Activated CD4-positive, alpha-beta T cell treated with anti-CD3 and anti-CD28 coated beads, Interleukin-2, amount 10 ng/mL, durations not matched to agents 7 days and 5 days (primary cell): Measurements from ENCODE around the gene PTPRT. TPM values are rescaled to one million over a fixed set of nuclear protein-coding genes. Genes with fewer than 3 reads are reported as not detected.

Experiments used
- CTCF ChIA-PET: fragments of 350-600 bp; sonication (Branson Sonifier 250); formaldehyde crosslinking; loops from one replicate; lab custom pipeline; 2021; ENCODE audit warnings: antibody characterized with exemption; lab: Charles Lee
- POLR2A ChIA-PET: fragments of 350-600 bp; sonication (Branson Sonifier 250); formaldehyde crosslinking; loops from one replicate; lab custom pipeline; 2021; ENCODE audit warnings: antibody characterized with exemption; lab: Charles Lee
- DNase-seq: peaks from one replicate; pipeline ENCODE4 v3.0.0-alpha.2; 2020
- H3K27ac Mint-ChIP-seq: one replicate; pipeline ENCODE4 v1.8.0; 2021; ENCODE audit warnings: mild to moderate bottlenecking, moderate library complexity, mixed read lengths
- H3K27me3 Mint-ChIP-seq: one replicate; pipeline ENCODE4 v1.8.0; 2021; ENCODE audit warnings: mixed read lengths
- H3K36me3 Mint-ChIP-seq: one replicate; pipeline ENCODE4 v1.8.0; 2021; ENCODE audit warnings: low read depth, mixed read lengths
- H3K4me1 Mint-ChIP-seq: one replicate; pipeline ENCODE4 v1.8.0; 2021; ENCODE audit warnings: mixed read lengths
- H3K4me3 Mint-ChIP-seq: one replicate; pipeline ENCODE4 v1.8.0; 2021; ENCODE audit warnings: mild to moderate bottlenecking, moderate library complexity, mixed read lengths
- H3K9me3 Mint-ChIP-seq: one replicate; pipeline ENCODE4 v1.8.0; 2021; ENCODE audit warnings: mixed read lengths
- total RNA-seq, 2 experiments: library from RNA; stranded (reverse); gene quantifications; one replicate each; pipeline ENCODE4 v1.2.3, GENCODE V29; 2021

The PTPRT gene
- total RNA-seq, 2 experiments from 2014 or later, result not detected

DNA sequence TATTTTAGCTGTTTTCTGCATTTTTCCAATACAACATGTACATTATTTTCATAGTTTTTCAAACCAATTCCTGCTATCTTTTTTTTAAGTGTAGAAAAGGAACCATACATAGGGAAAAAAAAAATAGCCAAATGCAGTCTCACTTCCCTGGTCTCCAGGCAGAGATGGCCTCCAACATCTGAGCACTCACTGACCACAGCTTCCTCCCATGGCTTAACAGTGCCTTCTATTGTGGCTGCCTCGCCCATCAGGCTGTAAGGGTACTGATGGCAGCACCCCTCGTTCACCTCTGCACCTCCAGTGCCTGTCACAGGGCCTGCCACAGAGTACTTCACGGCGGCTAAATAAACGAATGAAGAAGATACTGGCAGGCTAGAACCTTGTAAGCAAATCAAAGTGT, 591.1 kb downstream of the PTPRT start:
- H3K9me3 Mint-ChIP-seq, result no peaks in the 10 kb centered on the region
- no peaks in the 10 kb centered on the region for H3K36me3 Mint-ChIP-seq
- H3K4me3 Mint-ChIP-seq, result no peak overlapping the region
- no peak overlapping the region for H3K27ac Mint-ChIP-seq
- no peaks in the 10 kb centered on the region for H3K27me3 Mint-ChIP-seq
- ChIA-PET CTCF (no interaction called here), POLR2A (no interaction called here)
- no peak for DNase-seq
- no peaks in the 10 kb centered on the region for H3K4me1 Mint-ChIP-seq

DNA sequence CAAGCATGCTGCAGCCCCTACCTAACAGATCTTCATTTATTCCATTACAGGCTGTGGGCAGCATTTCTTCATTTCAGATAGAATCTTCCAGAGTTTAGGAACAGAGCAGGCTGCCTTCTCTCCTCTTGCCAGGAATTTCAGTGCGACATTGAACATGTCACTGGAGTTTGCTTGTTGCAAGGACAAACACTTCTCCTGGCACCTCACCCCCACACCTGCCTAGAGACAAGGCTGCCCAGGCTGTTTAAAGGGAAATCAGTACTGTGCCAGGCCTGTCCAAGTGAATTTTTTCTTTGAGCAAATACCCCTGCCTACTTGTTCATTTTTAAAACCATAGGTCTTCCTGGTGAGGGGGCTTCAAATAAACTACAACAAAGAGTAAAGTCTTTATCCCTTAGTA, 594.1 kb downstream of the PTPRT start:
- ChIA-PET CTCF (no interaction called here), POLR2A (no interaction called here)
- no peak for DNase-seq
- Mint-ChIP-seq H3K36me3 (no peaks in the 10 kb centered on the region), H3K27me3 (no peaks in the 10 kb centered on the region), H3K27ac (no peak overlapping the region), H3K4me3 (no peak overlapping the region), H3K4me1 (no peaks in the 10 kb centered on the region), H3K9me3 (no peaks in the 10 kb centered on the region)

DNA sequence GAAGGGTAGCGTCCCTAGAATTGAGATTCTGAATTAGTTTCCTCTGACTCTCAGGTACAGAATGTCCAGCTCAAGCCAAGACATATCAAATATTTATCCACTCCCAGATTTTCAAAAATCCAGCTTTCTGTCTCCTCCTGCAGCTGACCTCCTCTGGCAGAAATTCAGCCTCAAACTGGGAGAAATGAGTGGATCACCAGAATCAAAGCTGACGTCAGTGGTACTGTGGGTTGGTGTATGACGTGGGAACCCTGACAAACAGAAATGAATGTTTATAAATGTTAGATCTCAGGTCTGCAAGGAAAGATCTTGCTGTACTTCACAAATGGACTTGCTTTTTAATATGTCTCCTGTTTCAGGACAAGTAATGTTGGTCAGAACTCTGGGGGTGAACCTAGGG, 595.0 kb downstream of the PTPRT start:
- H3K27ac Mint-ChIP-seq, result no peak overlapping the region
- no peaks in the 10 kb centered on the region for H3K36me3 Mint-ChIP-seq

DNA sequence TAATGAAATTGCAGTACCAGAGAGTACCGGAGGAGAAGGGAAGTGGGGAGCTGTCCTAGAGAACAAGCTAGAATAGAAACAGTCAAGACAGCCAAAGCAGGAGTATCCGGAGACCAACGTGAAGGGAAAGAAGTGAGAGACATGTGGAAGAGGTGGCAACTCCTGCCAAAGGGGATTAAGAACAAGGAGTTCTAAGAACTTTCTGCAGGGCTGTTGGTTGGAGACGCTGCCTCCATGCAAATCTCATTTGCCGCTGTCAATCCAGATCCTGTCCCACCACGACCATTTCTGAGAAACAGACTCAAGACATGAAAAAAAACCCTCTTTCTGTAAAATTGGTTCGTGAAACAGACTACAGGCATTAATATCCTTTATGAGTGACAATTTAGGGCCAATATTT, 595.7 kb downstream of the PTPRT start:
- CTCF ChIA-PET, result no interaction called here
- Mint-ChIP-seq H3K4me3 (no peak overlapping the region), H3K9me3 (no peaks in the 10 kb centered on the region)

More for the DNA sequence above, 595.0 kb downstream of the PTPRT start:
- H3K27me3 Mint-ChIP-seq, result no peaks in the 10 kb centered on the region
- DNase-seq, result no peak
- no peaks in the 10 kb centered on the region for H3K9me3 Mint-ChIP-seq
- no peak overlapping the region for H3K4me3 Mint-ChIP-seq
- POLR2A ChIA-PET, result no interaction called here
- CTCF ChIA-PET, result no interaction called here
- H3K4me1 Mint-ChIP-seq, result no peaks in the 10 kb centered on the region

DNA sequence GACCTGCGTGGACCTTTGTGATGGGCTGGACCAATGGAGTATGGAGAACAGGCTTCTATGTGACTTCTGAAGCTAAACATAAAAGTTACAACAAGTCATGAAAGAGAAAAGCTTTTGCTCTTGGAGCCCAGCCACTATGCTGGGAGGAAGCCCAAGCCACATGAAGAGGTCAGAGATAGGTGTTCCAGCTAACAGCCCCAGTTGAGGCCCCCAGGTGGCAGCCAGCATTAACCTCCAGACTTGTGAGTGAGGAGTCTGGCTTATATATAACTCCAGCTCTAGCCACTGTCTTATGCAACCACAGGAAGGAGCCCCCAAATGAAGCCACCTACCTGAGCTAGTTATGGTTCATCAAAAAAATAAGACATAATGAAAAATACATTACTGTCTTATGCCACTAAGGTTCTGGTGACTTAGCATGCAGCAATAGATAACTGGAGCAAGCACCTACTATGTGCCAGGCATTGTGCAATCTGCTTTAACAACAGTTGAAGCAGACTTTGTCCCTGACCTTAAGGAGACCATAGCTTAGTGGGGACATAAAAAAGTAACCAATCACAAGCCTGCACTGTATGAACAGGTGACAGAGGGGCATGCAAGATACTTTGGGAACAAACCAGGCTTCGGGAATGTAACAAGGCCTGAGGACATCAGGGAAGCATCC, 599.6 kb downstream of the PTPRT start:
- Mint-ChIP-seq H3K4me3 (no peak overlapping the region), H3K27ac (no peak overlapping the region), H3K9me3 (no peaks in the 10 kb centered on the region), H3K4me1 (no peaks in the 10 kb centered on the region), H3K27me3 (no peaks in the 10 kb centered on the region), H3K36me3 (no peaks in the 10 kb centered on the region)
- DNase-seq, result no peak
- ChIA-PET CTCF (no interaction called here), POLR2A (no interaction called here)

More for the DNA sequence above, 595.7 kb downstream of the PTPRT start:
- no peaks in the 10 kb centered on the region for H3K36me3 Mint-ChIP-seq
- no peak for DNase-seq
- H3K4me1 Mint-ChIP-seq, result no peaks in the 10 kb centered on the region
- H3K27ac Mint-ChIP-seq, result no peak overlapping the region
- POLR2A ChIA-PET, result no interaction called here
- H3K27me3 Mint-ChIP-seq, result no peaks in the 10 kb centered on the region

DNA sequence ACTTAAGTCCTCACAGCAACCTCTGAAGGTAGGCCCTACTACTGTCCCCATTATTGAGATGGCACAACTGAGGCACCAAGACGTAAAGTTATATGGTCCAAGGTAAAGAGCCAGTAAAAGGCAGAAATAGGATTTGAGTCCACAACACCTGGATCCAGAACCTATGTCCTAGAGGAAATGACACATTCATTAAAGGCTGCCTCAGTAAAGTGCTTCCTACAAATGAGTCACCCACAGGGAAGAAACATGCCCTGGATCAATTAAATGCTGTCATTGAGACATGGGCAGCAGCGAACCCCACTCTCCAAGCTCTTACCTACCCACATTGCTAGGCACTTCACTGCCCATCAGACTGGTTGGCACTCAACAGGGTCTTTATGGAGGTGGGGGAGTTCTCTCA, 600.9 kb downstream of the PTPRT start:
- Mint-ChIP-seq H3K9me3 (no peaks in the 10 kb centered on the region), H3K36me3 (no peaks in the 10 kb centered on the region), H3K27ac (no peak overlapping the region), H3K27me3 (no peaks in the 10 kb centered on the region), H3K4me1 (no peaks in the 10 kb centered on the region), H3K4me3 (no peak overlapping the region)
- POLR2A ChIA-PET, result no interaction called here
- CTCF ChIA-PET, result no interaction called here
- DNase-seq, result no peak

DNA sequence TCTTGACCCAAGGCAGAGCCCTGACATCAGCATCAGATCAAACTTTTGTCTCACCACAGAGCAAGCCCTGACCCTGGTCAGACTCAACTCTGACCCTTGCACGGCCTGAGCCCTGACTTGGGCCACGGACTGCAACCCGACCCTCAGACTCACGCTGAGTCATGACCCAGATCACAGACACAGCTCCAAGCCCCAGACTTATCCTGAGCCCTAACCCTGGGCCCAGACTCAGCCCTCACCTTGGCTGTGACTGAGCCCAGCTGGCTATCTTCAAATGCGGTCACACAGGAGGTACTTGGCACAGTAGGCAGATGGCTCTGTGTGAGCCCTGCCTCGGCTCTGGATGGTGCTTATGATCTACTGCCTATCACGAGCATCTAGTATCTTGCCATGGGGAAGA, 602.3 kb downstream of the PTPRT start:
- Mint-ChIP-seq H3K36me3 (no peaks in the 10 kb centered on the region), H3K27ac (no peak overlapping the region), H3K4me1 (no peaks in the 10 kb centered on the region), H3K27me3 (no peaks in the 10 kb centered on the region), H3K4me3 (no peak overlapping the region), H3K9me3 (no peaks in the 10 kb centered on the region)
- POLR2A ChIA-PET, result no interaction called here
- no peak for DNase-seq
- CTCF ChIA-PET, result no interaction called here

DNA sequence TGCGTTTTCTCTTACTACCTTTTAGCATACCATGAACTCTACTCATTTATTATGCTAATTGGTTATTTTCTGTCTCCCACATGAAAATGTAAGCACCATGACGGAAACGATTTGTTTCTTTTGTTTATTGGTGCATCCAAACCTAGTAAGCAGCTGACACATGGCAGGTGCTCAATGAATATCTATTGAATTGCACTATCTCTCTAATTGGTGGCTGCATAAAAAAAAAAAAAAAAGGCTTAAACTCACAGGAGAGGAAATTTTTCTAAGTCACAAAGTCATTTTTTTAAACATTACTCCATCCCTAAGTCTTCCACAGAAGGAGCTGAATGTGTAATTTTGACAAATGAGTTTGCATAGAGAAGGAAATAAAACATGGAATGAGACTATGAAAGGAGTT, 608.4 kb downstream of the PTPRT start:
- Mint-ChIP-seq H3K4me3 (no peak overlapping the region), H3K36me3 (no peaks in the 10 kb centered on the region), H3K27me3 (no peaks in the 10 kb centered on the region), H3K27ac (no peak overlapping the region), H3K9me3 (peaks cover 6% of the 10 kb centered on the region), H3K4me1 (no peaks in the 10 kb centered on the region)
- POLR2A ChIA-PET, result no interaction called here
- CTCF ChIA-PET, result no interaction called here
- no peak for DNase-seq

DNA sequence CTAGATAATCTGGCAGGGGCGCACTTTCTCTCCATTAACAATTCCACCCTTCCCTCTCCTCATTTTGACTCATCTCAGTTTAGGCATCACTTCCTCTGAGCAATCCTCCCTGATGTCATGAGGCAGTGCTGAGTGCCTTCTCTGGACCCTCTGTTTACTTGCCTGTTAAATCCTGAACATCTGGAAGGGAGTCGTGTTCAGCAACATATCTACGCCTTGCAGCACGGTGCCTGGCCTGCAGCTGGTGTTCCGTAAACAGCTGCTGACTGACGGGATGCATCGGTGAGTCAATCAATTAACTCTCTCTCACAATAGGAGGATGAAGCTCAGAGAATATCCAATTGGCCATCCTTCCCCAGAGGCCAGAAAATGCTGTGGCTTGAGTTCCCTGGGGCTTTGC, 613.5 kb downstream of the PTPRT start:
- Mint-ChIP-seq H3K9me3 (peaks cover 10% of the 10 kb centered on the region), H3K27me3 (no peaks in the 10 kb centered on the region), H3K4me3 (no peak overlapping the region), H3K4me1 (no peaks in the 10 kb centered on the region), H3K27ac (no peak overlapping the region), H3K36me3 (no peaks in the 10 kb centered on the region)
- CTCF ChIA-PET, result no interaction called here
- POLR2A ChIA-PET, result no interaction called here
- DNase-seq, result no peak

DNA sequence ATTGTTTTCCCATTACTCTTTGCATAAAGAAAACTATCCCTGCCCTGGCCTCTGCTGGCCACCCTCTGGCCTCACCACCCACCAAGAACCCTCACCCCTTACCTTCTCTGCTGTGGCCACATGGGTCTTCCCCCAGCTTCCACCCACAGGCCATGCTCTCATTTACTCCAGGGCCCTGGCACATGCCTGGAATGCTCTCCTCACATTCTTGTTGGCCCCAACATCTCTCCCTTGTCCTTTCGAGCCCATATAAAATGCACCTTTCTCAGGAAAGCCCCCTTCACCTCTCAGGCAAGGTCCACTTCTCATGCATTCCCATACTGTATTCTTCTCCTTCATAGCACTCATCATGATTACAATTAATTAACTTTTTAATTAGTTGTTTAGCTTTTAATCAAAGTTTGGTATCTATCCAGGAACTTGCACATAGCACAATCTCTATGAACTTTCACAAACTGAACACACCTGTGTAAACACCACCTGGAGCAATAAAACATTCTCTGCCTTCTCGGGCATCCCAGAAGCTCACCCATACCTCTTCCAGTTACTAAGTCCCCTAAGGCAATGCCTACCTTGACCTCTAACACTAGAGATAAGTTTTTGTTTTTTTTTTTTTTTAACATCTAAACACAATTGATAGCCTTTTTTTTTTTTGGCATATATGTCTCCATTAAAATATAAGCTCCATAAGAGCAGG, 617.2 kb downstream of the PTPRT start:
- Mint-ChIP-seq H3K9me3 (peaks cover 6% of the 10 kb centered on the region), H3K4me1 (no peaks in the 10 kb centered on the region), H3K36me3 (no peaks in the 10 kb centered on the region), H3K27me3 (no peaks in the 10 kb centered on the region), H3K4me3 (no peak overlapping the region), H3K27ac (no peak overlapping the region)
- ChIA-PET POLR2A (no interaction called here), CTCF (no interaction called here)
- DNase-seq, result no peak

DNA sequence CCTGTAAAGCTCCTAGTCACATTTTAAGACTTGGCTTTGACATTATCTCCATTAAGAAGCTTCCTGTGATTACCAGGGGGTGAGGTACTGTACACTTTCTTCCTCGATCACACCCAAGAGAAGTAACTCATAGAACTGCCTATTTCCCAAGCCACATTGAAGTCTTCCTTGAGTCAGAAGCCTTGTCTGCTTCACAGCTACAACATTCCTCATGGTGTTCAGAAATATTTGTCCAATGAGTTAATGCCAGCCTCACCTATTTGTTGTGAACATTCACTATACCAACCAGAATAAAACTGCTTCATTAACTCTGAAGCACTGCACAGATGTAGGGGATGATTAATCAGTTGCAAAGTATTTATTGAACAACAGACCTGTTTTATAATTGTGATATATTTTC, 622.3 kb downstream of the PTPRT start:
- DNase-seq, result no peak
- Mint-ChIP-seq H3K27me3 (no peaks in the 10 kb centered on the region), H3K36me3 (no peaks in the 10 kb centered on the region), H3K4me3 (no peak overlapping the region), H3K27ac (no peak overlapping the region), H3K9me3 (peaks cover 6% of the 10 kb centered on the region), H3K4me1 (no peaks in the 10 kb centered on the region)
- ChIA-PET CTCF (no interaction called here), POLR2A (no interaction called here)

DNA sequence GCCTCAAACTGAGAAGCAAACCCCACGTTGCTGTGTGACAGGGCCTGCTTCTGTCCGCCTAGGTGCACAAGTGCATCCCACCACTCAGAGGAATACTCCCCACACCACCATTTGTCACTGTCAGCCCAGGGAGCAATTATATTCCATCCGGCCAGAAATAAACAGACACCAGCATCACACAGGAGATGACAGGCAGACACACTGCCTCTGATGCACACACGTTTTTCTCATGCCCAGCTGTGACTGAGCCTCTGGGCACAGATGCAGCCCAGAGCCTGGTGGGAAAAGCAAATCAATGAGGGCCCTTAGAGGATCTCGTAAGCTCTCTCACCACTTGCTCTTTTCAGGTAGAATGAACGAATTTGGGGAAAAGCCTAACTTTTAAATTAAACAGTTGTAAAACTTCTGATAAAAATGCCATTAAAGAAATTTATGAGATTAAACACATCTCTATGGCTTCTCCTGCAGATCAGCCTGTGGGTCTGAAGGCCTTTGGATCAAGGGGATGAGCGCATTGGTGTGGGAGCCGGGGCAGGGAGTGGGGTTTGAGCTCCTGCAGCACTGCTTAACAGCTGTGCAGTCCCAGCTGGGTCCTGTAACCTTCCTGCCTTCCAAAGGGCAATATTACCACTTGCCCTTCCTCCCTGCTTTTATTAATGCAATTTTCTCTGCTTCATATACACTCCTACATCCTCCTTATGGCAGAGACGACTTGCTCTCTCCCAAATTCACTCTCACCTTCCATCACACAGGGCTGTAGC, 624.3 kb downstream of the PTPRT start:
- H3K9me3 Mint-ChIP-seq, result peaks cover 3% of the 10 kb centered on the region
- DNase-seq, result no peak
- ChIA-PET CTCF (no interaction called here), POLR2A (no interaction called here)
- no peak overlapping the region for H3K4me3 Mint-ChIP-seq
- no peak overlapping the region for H3K27ac Mint-ChIP-seq
- no peaks in the 10 kb centered on the region for H3K4me1 Mint-ChIP-seq
- no peaks in the 10 kb centered on the region for H3K27me3 Mint-ChIP-seq
- H3K36me3 Mint-ChIP-seq, result no peaks in the 10 kb centered on the region

DNA sequence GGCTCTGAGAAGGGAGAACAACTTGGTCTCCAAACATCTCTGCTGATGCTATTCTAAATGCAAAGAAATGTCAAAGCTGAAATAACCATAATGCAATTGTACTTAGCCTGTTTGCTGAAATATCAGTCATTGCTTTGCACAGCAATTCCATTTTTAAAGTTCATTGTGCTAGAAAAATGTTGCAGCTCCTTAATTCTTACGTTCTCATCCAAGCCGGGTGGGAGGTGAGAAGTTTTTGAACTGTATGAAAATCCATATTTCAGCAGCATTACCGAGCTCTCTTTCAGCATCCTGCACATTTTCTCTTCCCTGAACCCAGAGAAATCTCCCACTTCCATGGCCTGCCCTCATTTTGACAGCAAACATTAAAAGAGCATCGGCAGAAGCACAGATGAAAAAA, 630.0 kb downstream of the PTPRT start:
- Mint-ChIP-seq H3K4me1 (no peaks in the 10 kb centered on the region), H3K27ac (no peak overlapping the region), H3K4me3 (no peak overlapping the region), H3K27me3 (no peaks in the 10 kb centered on the region), H3K36me3 (no peaks in the 10 kb centered on the region), H3K9me3 (peaks cover 6% of the 10 kb centered on the region)
- DNase-seq, result no peak
- ChIA-PET POLR2A (no interaction called here), CTCF (no interaction called here)
